Cerebellar nuclear complex (tissue), 1 donor: ENCODE measurements around the gene GPRIN3.
"Not testable (repeated sequence)": the region's sequence is repeated elsewhere in the genome, so short reads cannot be mapped to it uniquely, and the experiment has no call there.

ENCODE experiments used
- DNase-seq, 2 experiments: peaks; one replicate each; lab custom pipeline; 2025; lab: John Stamatoyannopoulos, UW

GPRIN3 gene

DNA sequence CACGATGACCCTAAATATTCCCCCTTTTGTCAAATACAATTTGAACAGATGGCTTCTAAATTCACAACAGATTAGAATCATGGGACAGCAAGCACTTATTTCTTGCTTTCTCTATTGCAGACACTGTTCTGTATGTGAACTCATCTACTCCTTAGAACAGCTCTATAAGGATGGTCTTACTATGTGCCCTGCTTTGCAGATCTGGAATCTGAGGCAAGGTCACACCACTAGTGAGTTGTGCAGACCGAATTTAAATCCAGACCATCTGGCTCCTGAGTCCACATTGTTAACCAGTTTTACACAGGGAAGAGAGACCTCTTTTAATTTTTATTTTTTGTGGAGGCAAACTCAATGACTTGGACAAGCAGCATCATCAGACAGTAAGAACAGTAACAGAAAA, 50.2 kb downstream of the GPRIN3 start:
- no peak for DNase-seq

DNA sequence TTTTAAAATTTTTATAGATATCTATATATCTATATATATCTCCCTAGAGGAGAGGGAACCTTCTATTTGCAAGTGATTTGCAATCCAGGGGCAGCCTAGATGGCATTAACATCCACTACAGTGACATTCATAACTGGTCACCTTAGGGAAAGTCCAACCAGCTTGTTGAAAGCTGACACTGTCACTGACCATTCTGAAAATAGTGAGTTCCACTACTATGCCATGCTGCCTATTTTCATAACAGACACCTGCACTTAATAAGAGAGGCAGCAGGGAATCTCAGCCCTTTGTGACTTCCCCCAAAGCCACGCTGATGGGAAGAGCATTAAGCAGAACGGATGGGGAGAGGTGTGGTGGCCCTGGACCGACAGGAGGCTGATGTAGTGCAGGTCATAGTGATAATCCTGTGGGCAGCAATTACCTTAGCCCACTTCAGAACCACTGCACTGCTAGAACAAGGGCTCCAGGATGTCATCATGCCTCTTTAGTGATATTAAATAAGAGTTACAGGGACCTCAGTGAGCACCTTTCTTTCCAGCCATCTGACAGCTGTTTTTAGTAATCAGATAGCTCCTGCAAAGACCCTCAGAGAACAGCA, 51.3 kb downstream of the GPRIN3 start:
- no peak for DNase-seq

GRCh38 chr4:89254847-89255246, 52.8 kb downstream of the GPRIN3 start:
- DNase-seq = no peak

DNA sequence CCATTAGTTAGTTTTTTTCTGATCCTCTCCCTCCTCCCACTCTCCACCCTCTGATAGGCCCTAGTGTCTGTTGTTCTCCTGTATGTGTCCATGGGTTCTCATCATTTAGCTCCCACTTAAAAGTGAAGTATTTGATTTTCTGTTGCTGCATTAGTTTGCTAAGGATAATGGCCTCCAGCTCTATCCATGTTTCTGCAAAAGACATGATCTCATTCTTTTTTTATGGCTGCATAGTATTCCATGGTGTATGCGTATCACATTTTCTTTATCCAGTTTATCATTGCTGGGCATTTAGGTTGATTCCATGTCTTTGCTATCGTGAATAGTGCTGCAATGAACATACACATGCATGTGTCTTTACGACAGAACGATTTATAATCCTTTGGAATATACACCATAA, 53.3 kb downstream of the GPRIN3 start:
- not testable (repeated sequence) for DNase-seq

- DNase-seq = no peak
These were observed 53.7 kb downstream of the GPRIN3 start for GRCh38 chr4:89253935-89254334.

- no peak for DNase-seq
These were observed 54.3 kb downstream of the GPRIN3 start for GRCh38 chr4:89253311-89253710.

GRCh38 chr4:89251396-89251795, 56.2 kb downstream of the GPRIN3 start:
- DNase-seq = no peak

DNA sequence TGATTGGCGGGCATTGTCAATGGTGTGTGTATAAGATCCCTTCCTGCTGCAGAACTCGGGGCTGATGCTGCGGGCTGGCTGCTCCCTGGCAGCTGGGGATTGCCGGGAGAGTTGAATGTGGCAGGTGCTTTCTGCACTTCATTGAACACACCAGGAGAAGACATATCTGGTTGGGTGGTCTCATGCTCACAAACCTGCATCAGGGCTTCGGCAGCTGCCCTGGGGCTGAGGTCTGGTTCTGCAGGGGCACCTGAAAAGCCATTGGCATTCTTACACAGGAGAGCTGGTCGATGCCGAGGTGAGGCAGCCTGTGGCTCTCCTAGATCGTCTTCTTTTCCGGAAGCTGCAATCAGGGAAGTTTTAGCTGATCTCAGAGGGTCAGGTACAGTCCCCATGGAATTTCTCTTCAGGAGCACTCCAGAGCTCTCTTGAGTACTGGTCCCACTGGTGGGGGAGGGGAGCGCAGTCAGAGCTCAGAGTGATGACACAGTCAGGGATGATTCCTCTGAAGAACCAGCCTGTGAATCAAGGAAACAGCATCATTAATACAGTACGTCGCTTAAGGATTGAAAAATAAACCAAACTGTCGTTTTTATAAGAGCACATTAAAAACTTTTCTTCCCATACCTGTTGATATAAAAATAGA, 57.8 kb downstream of the GPRIN3 start:
- DNase-seq = no peak

DNA sequence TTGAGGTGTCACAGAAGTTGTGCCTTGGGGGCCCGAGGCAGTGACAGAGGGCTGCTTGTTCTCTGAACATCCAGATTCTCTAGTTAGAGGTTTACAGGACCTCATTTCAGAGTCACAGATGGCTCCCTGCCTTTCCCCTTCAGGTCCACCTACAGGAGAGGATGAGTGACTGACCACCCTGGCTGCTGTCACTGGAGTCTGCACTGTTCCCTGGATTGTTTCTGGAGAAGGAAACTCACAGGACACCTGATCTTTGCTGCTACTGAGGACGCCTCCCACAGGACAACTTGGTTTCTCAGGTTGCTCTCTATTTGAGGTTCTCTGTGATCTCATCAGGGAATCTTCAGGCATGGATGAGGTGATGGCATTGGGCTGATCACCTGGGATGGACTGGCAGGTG, 58.3 kb downstream of the GPRIN3 start:
- no peak for DNase-seq

DNA sequence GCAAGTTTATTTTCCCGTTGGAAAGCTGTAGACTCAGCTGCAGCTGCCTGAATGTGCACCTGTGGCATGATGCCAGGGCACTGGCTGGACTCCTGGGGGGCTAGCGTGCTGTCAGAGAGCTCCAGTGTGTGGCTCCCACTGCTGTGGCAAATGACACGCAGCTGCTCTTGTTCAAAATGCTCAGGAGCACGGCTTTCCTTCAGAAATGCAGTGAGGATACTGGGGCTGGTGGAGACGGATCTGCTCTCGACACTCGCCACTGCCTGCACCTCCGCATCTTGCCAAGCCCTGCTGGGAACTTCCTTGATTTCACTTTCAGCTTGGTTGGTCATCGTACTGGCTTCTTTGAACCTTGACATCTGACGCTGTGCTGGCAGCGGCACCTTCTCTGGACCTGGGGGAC, 58.7 kb downstream of the GPRIN3 start:
- peak in 1 of 2 experiments; percentile 23 for DNase-seq

- no peak for DNase-seq
These were observed 59.6 kb downstream of the GPRIN3 start for GRCh38 chr4:89247951-89248350.

- peak; percentile 26 to 46 for DNase-seq
These were observed 62.1 kb downstream of the GPRIN3 start for GRCh38 chr4:89245459-89245858.

- no peak for DNase-seq
These were observed 63.8 kb downstream of the GPRIN3 start for GRCh38 chr4:89243733-89244252.

DNA sequence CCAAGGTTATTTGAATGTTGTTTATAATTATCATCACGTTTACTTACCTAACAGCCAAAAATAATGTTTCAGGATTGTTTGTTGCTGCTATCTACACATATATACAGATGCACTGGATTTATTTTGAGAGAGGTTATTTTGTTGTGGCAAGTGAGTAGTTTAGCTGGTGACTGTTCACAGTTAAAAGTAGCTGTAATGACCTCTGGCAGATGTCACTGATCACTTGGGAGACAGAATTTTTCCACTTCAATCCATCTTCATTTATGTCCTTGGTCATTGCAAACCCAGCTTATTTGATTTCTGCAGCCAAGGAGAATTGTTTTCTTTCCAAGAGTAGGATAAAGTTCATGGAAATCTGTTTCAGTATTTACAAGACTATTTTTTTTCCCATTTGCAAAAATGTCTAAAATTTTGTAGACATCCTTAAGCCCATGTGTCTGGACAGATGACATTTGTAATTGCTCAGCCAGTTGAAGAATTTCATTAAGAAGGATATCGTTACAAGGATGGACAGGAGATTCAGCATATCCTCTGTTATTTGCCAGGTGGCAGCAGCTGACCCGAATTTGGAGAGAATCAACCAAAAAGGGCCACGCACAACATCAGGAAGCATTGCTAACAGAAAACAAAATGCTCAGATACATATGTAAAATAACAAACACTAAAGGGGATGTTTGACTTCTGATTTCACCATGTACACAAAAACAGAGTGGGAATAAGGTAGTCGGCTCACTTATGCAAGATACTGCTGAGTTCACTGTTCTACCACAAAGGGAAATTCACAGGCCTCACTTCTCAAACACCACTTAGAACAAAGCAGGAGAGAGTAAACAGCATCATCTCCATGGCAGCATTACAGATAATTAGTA, 64.5 kb downstream of the GPRIN3 start:
- DNase-seq = peak in 1 of 2 experiments; percentile 48

DNA sequence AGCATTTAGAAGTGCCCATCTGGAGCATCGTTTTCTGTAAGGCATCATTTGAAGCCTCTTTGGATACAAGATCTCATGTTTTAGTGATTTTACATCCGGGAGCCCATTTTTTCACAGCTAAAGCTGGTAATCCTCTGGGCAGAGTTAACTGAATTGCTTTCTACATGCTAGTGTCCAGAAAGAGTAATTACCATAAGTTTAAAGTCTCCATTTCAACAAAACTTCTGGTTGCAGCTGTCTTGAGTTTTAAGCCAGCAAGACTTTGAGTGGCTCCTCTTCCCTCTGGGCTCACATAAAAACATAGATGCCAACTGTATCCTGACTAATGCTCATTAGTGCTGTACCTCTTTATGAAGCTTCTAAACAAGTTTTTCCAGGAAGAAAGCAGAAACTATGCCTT, 65.4 kb downstream of the GPRIN3 start:
- DNase-seq = no peak

DNA sequence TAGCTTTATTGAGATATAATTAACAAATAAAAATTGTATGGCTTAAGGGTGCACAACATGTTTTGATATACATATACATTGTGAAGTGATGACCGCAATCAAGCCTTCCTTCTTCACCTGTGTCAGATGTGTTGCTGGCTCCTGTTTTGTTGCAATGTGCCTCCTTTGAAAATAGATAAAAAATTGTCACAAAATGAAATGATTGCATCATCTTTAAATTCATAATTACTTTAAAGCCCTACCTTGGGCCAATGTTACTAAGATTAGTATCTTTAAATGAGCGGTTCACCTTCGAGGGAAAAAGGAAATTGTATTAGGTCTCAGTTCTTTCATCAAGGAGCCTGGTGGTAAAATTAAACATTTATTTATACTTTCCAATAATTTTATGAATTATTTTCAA, 77.3 kb downstream of the GPRIN3 start:
- DNase-seq = no peak

GRCh38 chr4:89226665-89227574, 80.7 kb downstream of the GPRIN3 start:
- DNase-seq = peak; percentile 41 to 87

- DNase-seq = no peak
These were observed 85.4 kb downstream of the GPRIN3 start for GRCh38 chr4:89222170-89222569.

DNA sequence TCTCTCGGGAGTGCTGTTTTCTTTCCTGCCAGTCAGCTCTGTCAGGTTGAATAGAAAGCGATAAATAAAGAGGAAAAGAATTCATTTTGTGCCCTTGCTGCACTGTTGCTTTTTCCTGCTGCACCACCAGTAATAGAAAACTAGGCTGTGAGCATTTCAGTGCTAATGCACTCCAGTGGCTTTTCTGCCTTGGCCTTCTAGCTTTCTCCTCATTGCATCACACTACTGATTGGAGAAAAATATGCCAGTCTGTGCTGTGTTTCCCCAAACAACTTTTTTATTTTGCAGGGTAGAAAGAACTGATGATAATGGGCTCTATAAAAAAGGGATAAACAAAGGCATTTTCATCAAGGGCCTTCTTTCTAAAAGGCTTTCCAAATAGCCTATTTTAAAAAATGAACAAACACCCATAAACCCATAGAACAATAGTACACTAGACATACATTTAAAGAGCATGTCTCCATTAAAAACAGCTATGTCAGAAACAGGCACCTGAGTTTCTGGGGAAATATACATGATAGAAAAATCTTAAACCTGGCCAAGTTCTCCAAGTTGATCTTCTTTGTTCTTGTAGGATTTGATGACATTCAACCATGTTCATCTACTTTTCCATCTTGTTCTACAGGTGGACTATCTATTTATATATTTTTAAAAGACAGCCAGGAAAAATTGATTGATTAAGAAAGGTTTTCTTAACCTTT, 86.3 kb downstream of the GPRIN3 start:
- DNase-seq = no peak

- DNase-seq = no peak
These were observed 89.0 kb downstream of the GPRIN3 start for GRCh38 chr4:89218587-89218986.

- no peak for DNase-seq
These were observed 90.0 kb downstream of the GPRIN3 start for GRCh38 chr4:89217604-89218003.
